Liver (tissue), 9 donors: Measurements from ENCODE around the gene HRH2. TPM values are rescaled to one million over a fixed set of nuclear protein-coding genes. Genes with fewer than 3 reads are reported as not detected.

ENCODE experiments used
- DNase-seq: peaks from one replicate; pipeline ENCODE4 v3.0.0-alpha.2; 2017; ENCODE audit warnings: low spot score
- H3K27ac ChIP-seq, 2 donors: one replicate each; pipeline ENCODE4 v1.7.0; 2013; ENCODE audit warnings: inconsistent platforms in 2 of 2, low read length in 2 of 2, control low read depth in 1 of 2, low read depth in 1 of 2, mild to moderate bottlenecking in 1 of 2
- H3K27me3 ChIP-seq, 4 donors: one replicate each; pipeline versions ENCODE4 v1.6.1 to v1.7.0; 2013; ENCODE audit warnings: low read length in 3 of 4, inconsistent platforms in 1 of 4, mild to moderate bottlenecking in 1 of 4, moderate library complexity in 1 of 4; ENCODE audit not compliant: control insufficient read depth in 4 of 4, insufficient read depth in 4 of 4
- H3K36me3 ChIP-seq, 4 donors: one replicate each; pipeline versions ENCODE4 v1.6.1 to v1.7.0; 2013; ENCODE audit warnings: low read length in 3 of 4, mild to moderate bottlenecking in 3 of 4, low read depth in 1 of 4, moderate library complexity in 1 of 4; ENCODE audit not compliant: control insufficient read depth in 4 of 4, insufficient read depth in 3 of 4
- H3K4me1 ChIP-seq, 4 donors: one replicate each; pipeline versions ENCODE4 v1.6.1 to v1.7.0; 2013; ENCODE audit warnings: low read length in 3 of 4, mild to moderate bottlenecking in 3 of 4, moderate library complexity in 1 of 4; ENCODE audit not compliant: control insufficient read depth in 4 of 4, insufficient read depth in 4 of 4
- H3K4me3 ChIP-seq, 3 donors: one replicate each; pipeline versions ENCODE4 v1.6.1 to v1.7.0; 2013; ENCODE audit warnings: low read length in 3 of 3, control low read depth in 1 of 3, low read depth in 1 of 3, mild to moderate bottlenecking in 1 of 3
- H3K9ac ChIP-seq, 2 donors: one replicate each; pipeline ENCODE4 v1.7.0; 2013; ENCODE audit warnings: low read length in 2 of 2, mild to moderate bottlenecking in 2 of 2, moderate library complexity in 2 of 2, control low read depth in 1 of 2, low read depth in 1 of 2
- H3K9me3 ChIP-seq, 4 donors: one replicate each; pipeline versions ENCODE4 v1.6.1 to v1.7.0; 2013; ENCODE audit warnings: low read length in 3 of 4; ENCODE audit not compliant: control insufficient read depth in 4 of 4
- EGR1 ChIP-seq, 2 donors: IDR thresholded peaks; 2 replicates each; pipeline ENCODE4 v1.6.1; 2016 to 2018; ENCODE audit warnings: antibody characterized with exemption in 2 of 2, low read depth in 2 of 2
- FOXA1 ChIP-seq: IDR thresholded peaks from 2 replicates; pipeline ENCODE4 v1.6.1; 2016; ENCODE audit warnings: antibody characterized with exemption
- GABPA ChIP-seq, 2 donors: IDR thresholded peaks in 1 of 2; conservative IDR thresholded peaks in 1 of 2; 2 replicates each; pipeline ENCODE4 v1.6.1; 2016; ENCODE audit warnings: antibody characterized with exemption in 2 of 2, mild to moderate bottlenecking in 1 of 2, moderate library complexity in 1 of 2
- HNF4A ChIP-seq, 2 donors: conservative IDR thresholded peaks; 2 replicates each; pipeline ENCODE4 v1.6.1; 2016; ENCODE audit warnings: antibody characterized with exemption in 2 of 2, mild to moderate bottlenecking in 2 of 2
- HNF4G ChIP-seq: IDR thresholded peaks from 2 replicates; pipeline ENCODE4 v1.6.1; 2016; ENCODE audit warnings: antibody characterized with exemption
- JUND ChIP-seq, 2 donors: IDR thresholded peaks; 2 replicates each; pipeline ENCODE4 v1.6.1; 2016; ENCODE audit warnings: antibody characterized with exemption in 2 of 2
- NR2F2 ChIP-seq: IDR thresholded peaks from 2 replicates; pipeline ENCODE4 v1.6.1; 2016; ENCODE audit warnings: antibody characterized with exemption
- RAD21 ChIP-seq, 2 donors: IDR thresholded peaks; 2 replicates each; pipeline ENCODE4 v1.6.1; 2016; ENCODE audit warnings: antibody characterized with exemption in 2 of 2, mild to moderate bottlenecking in 2 of 2
- RXRA ChIP-seq, 2 donors: IDR thresholded peaks; 2 replicates each; pipeline ENCODE4 v1.6.1; 2017 to 2018; ENCODE audit warnings: antibody characterized with exemption in 2 of 2, mild to moderate bottlenecking in 1 of 2
- SP1 ChIP-seq: IDR thresholded peaks from 2 replicates; pipeline ENCODE4 v1.6.1; 2018; ENCODE audit warnings: antibody characterized with exemption, mild to moderate bottlenecking
- TAF1 ChIP-seq: conservative IDR thresholded peaks from 2 replicates; pipeline ENCODE4 v1.6.1; 2016; ENCODE audit warnings: antibody characterized with exemption, mild to moderate bottlenecking
- YY1 ChIP-seq: IDR thresholded peaks from 2 replicates; pipeline ENCODE4 v1.6.1; 2016; ENCODE audit warnings: antibody characterized with exemption, mild to moderate bottlenecking
- WGBS: extraction: QIAGEN DNeasy Blood & Tissue Kit; methylation state at CpG from one replicate; pipeline ENCODE4 v1.1.7; 2013; 5-methylcytosine and 5-hydroxymethylcytosine counted together
- polyA plus RNA-seq, 2 donors: library from polyadenylated mRNA; stranded (reverse) in 1 of 2; unstranded in 1 of 2; fragments of 200-250 nt in 1 of 2; fragments of >200 nt in 1 of 2; fragmentation: Nextera tagmentation in 1 of 2; extraction: Ambion mirVana in 1 of 2; gene quantifications; one replicate each; pipeline versions ENCODE4 v1.2.1 to v1.2.3, GENCODE V29; 2013 to 2015
- total RNA-seq, 2 donors: library from RNA; depleted of rRNA; stranded (reverse); fragments of >200 nt; gene quantifications; one replicate each; pipeline ENCODE4 v1.2.3, GENCODE V29; 2014
- TF ChIP-seq, protein P1 (sequence below): IDR thresholded peaks from 2 replicates; pipeline ENCODE4 v1.6.1; 2016; ENCODE audit warnings: antibody characterized with exemption
- TF ChIP-seq, protein P2 (sequence below): IDR thresholded peaks from 2 replicates; pipeline ENCODE4 v1.6.1; 2016; ENCODE audit warnings: antibody characterized with exemption, mild to moderate bottlenecking
- TF ChIP-seq, protein P3 (sequence below): IDR thresholded peaks from 2 replicates; pipeline ENCODE4 v1.6.1; 2016; ENCODE audit warnings: antibody characterized with exemption
- TF ChIP-seq, protein P4 (sequence below): IDR thresholded peaks from 2 replicates; pipeline ENCODE4 v1.6.1; 2016; ENCODE audit warnings: antibody characterized with exemption
- TF ChIP-seq, protein P5 (sequence below): fragments of 150-350 bp; IDR thresholded peaks from 2 replicates; pipeline ENCODE4 v1.5.1; 2017; ENCODE audit warnings: improper control_type of control experiment, low read depth, low read length; ENCODE audit not compliant: missing input control
- donor health status: healthy.
- donor health status: healthy.
- donor health status: healthy.
- donor health status: healthy.
- donor health status: healthy.

Gene HRH2
- total and polyA plus RNA-seq, 4 donors, result 0.44 to 2.6 (median 1.3) TPM

DNA sequence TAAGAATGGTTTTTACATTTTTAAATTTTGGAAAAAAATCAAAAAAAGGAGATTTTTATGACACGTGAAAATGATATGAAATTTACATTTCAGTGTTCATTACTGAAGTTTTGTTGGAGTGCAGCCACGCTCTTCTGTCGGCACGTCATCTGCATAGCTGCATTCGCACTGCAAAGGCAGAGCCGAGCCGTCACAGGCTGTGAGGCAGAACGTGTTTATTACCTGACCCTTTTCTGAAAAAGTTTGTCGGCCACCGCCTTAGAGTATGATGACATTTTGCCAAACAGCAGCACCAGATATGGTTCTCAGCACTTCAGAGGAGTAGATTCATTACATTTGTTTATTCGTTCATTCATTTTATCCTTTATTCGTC, 24.1 kb downstream of the HRH2 start:
- H3K9me3 ChIP-seq, result no peaks in the 10 kb centered on the region
- H3K9ac ChIP-seq, result no peak overlapping the region
- no peaks in the 10 kb centered on the region for H3K36me3 ChIP-seq
- H3K27me3 ChIP-seq, result peaks cover 0 to 7% (median 5%) of the 10 kb centered on the region in 4 donors
- DNase-seq, result no peak
- no peak overlapping the region for H3K27ac ChIP-seq
- TF ChIP-seq RXRA (IDR thresholded peaks at IDR 0.05) (no peak), NR2F2 (no peak), HNF4G (no peak), JUND (IDR thresholded peaks at IDR 0.05) (no peak), TAF1 (no peak), GABPA (IDR thresholded peaks at IDR 0.05 in 1 of 2, conservative IDR thresholded peaks at IDR 0.05 in 1 of 2) (no peak), EGR1 (IDR thresholded peaks at IDR 0.05; ENCODE audit: low read depth in 2 of 2) (no peak), YY1 (no peak), RAD21 (IDR thresholded peaks at IDR 0.05) (no peak), FOXA1 (no peak), SP1 (no peak), HNF4A (conservative IDR thresholded peaks at IDR 0.05) (no peak)
- TF ChIP-seq, protein P1, sequence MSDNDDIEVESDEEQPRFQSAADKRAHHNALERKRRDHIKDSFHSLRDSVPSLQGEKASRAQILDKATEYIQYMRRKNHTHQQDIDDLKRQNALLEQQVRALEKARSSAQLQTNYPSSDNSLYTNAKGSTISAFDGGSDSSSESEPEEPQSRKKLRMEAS, result no peak
- TF ChIP-seq, protein P2, sequence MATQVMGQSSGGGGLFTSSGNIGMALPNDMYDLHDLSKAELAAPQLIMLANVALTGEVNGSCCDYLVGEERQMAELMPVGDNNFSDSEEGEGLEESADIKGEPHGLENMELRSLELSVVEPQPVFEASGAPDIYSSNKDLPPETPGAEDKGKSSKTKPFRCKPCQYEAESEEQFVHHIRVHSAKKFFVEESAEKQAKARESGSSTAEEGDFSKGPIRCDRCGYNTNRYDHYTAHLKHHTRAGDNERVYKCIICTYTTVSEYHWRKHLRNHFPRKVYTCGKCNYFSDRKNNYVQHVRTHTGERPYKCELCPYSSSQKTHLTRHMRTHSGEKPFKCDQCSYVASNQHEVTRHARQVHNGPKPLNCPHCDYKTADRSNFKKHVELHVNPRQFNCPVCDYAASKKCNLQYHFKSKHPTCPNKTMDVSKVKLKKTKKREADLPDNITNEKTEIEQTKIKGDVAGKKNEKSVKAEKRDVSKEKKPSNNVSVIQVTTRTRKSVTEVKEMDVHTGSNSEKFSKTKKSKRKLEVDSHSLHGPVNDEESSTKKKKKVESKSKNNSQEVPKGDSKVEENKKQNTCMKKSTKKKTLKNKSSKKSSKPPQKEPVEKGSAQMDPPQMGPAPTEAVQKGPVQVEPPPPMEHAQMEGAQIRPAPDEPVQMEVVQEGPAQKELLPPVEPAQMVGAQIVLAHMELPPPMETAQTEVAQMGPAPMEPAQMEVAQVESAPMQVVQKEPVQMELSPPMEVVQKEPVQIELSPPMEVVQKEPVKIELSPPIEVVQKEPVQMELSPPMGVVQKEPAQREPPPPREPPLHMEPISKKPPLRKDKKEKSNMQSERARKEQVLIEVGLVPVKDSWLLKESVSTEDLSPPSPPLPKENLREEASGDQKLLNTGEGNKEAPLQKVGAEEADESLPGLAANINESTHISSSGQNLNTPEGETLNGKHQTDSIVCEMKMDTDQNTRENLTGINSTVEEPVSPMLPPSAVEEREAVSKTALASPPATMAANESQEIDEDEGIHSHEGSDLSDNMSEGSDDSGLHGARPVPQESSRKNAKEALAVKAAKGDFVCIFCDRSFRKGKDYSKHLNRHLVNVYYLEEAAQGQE, result no peak
- TF ChIP-seq, protein P3, sequence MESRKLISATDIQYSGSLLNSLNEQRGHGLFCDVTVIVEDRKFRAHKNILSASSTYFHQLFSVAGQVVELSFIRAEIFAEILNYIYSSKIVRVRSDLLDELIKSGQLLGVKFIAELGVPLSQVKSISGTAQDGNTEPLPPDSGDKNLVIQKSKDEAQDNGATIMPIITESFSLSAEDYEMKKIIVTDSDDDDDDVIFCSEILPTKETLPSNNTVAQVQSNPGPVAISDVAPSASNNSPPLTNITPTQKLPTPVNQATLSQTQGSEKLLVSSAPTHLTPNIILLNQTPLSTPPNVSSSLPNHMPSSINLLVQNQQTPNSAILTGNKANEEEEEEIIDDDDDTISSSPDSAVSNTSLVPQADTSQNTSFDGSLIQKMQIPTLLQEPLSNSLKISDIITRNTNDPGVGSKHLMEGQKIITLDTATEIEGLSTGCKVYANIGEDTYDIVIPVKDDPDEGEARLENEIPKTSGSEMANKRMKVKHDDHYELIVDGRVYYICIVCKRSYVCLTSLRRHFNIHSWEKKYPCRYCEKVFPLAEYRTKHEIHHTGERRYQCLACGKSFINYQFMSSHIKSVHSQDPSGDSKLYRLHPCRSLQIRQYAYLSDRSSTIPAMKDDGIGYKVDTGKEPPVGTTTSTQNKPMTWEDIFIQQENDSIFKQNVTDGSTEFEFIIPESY, result no peak
- TF ChIP-seq, protein P4, sequence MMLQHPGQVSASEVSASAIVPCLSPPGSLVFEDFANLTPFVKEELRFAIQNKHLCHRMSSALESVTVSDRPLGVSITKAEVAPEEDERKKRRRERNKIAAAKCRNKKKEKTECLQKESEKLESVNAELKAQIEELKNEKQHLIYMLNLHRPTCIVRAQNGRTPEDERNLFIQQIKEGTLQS, result no peak
- no peaks in the 10 kb centered on the region for H3K4me1 ChIP-seq
- 78% methylated on average over 12 of the region's 12 CpGs for WGBS
- no peak overlapping the region for H3K4me3 ChIP-seq

DNA sequence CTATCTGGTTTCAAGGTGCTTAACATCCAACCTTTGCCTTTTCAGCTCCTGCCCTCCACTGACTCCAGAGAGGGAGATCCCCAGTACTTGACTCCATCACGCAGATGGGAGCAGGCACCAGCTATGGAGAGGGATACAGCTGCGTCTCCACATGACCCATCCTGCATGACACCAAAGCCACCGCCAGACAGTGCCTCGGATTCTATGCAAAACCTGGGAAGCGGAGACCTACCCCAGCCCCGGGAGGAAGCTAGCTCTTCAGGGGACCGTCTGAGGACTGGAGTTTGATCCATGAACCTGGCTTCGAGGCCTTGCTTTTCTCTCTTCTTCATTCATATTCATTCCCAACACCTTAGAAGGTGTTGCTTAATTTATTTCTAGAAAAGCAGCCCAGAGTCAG, 24.8 kb downstream of the HRH2 start:
- Histone ChIP-seq H3K4me3 (no peak overlapping the region), H3K9me3 (no peaks in the 10 kb centered on the region), H3K36me3 (no peaks in the 10 kb centered on the region), H3K9ac (no peak overlapping the region), H3K27me3 (peaks cover 0 to 8% (median 5%) of the 10 kb centered on the region in 4 donors), H3K27ac (no peak overlapping the region), H3K4me1 (no peaks in the 10 kb centered on the region)
- WGBS, result 82% methylated on average over 8 of the region's 8 CpGs
- TF ChIP-seq, protein P3, result no peak
- no peak for TF ChIP-seq HNF4G
- TF ChIP-seq NR2F2, result no peak
- TF ChIP-seq JUND (IDR thresholded peaks at IDR 0.05), result no peak
- TF ChIP-seq, protein P5, sequence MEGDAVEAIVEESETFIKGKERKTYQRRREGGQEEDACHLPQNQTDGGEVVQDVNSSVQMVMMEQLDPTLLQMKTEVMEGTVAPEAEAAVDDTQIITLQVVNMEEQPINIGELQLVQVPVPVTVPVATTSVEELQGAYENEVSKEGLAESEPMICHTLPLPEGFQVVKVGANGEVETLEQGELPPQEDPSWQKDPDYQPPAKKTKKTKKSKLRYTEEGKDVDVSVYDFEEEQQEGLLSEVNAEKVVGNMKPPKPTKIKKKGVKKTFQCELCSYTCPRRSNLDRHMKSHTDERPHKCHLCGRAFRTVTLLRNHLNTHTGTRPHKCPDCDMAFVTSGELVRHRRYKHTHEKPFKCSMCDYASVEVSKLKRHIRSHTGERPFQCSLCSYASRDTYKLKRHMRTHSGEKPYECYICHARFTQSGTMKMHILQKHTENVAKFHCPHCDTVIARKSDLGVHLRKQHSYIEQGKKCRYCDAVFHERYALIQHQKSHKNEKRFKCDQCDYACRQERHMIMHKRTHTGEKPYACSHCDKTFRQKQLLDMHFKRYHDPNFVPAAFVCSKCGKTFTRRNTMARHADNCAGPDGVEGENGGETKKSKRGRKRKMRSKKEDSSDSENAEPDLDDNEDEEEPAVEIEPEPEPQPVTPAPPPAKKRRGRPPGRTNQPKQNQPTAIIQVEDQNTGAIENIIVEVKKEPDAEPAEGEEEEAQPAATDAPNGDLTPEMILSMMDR, result no peak
- TF ChIP-seq, protein P1, result no peak
- no peak for TF ChIP-seq RAD21 (IDR thresholded peaks at IDR 0.05)
- no peak for TF ChIP-seq EGR1 (IDR thresholded peaks at IDR 0.05; ENCODE audit: low read depth in 2 of 2)
- no peak for DNase-seq
